Chondrocyte (in vitro differentiated cells): ENCODE measurements around the gene BSG. TPM values are rescaled to one million over a fixed set of nuclear protein-coding genes. Genes with fewer than 3 reads are reported as not detected.

Source experiments
- DNase-seq: peaks from one replicate; pipeline ENCODE4 v3.0.0; 2021; ENCODE audit warnings: mixed read lengths, low spot score
- H3K27ac Mint-ChIP-seq: one replicate; pipeline ENCODE4 v1.8.0; 2021; ENCODE audit warnings: mild to moderate bottlenecking, moderate library complexity, mixed read lengths; ENCODE audit not compliant: unreplicated experiment
- H3K27me3 Mint-ChIP-seq: 2 replicates; pipeline ENCODE4 v1.8.0; 2021; ENCODE audit warnings: low read depth, mixed read lengths
- H3K36me3 Mint-ChIP-seq: 2 replicates; pipeline ENCODE4 v1.8.0; 2021; ENCODE audit warnings: low read depth, mixed read lengths
- H3K4me1 Mint-ChIP-seq: 2 replicates; pipeline ENCODE4 v1.8.0; 2021; ENCODE audit warnings: low read depth, mild to moderate bottlenecking, mixed read lengths
- H3K4me3 Mint-ChIP-seq: one replicate; pipeline ENCODE4 v1.8.0; 2021; ENCODE audit warnings: mild to moderate bottlenecking, moderate library complexity, mixed read lengths; ENCODE audit not compliant: unreplicated experiment
- H3K9me3 Mint-ChIP-seq: 2 replicates; pipeline ENCODE4 v1.8.0; 2021; ENCODE audit warnings: low read depth, mixed read lengths
- total RNA-seq: library from RNA; stranded (reverse); gene quantifications from 3 replicates; pipeline ENCODE4 v1.2.1, GENCODE V29; 2021
- TF ChIP-seq, protein P1 (sequence below): fragments of 200-600 bp; sonication (generic); IDR thresholded peaks from 2 replicates; pipeline ENCODE4 v1.5.0; 2021; ENCODE audit warnings: antibody characterized with exemption, mild to moderate bottlenecking, moderate library complexity

The BSG gene
- total RNA-seq, 1 donor from 2014 or later, result 440 TPM

DNA sequence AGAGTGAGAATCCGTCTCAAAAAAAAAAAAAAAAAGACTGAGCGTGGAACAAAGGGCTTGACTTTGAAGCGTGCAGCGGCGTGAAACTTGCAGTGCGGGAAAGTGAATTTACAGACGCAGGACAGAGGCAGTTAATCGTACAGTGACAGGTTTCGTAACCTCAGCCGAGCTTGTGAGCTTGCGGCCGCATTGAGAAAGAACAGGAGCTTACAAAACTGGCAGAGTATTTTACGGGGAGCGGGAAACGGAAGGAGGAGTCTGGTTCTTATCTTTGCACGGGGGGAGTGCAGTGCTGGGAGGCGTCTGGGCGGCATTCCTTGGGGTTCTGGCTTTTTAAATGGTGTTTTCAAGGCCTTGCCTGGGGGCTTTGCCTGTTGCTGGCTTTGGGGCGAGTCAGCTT is 6.0 kb upstream of the BSG start:
- no peak overlapping the region for H3K4me3 Mint-ChIP-seq
- no peak for DNase-seq
- H3K36me3 Mint-ChIP-seq, result no peaks in the 10 kb centered on the region
- H3K9me3 Mint-ChIP-seq, result no peaks in the 10 kb centered on the region
- peaks cover 9% of the 10 kb centered on the region for H3K4me1 Mint-ChIP-seq
- H3K27ac Mint-ChIP-seq, result no peak overlapping the region
- H3K27me3 Mint-ChIP-seq, result no peaks in the 10 kb centered on the region
- TF ChIP-seq, protein P1, sequence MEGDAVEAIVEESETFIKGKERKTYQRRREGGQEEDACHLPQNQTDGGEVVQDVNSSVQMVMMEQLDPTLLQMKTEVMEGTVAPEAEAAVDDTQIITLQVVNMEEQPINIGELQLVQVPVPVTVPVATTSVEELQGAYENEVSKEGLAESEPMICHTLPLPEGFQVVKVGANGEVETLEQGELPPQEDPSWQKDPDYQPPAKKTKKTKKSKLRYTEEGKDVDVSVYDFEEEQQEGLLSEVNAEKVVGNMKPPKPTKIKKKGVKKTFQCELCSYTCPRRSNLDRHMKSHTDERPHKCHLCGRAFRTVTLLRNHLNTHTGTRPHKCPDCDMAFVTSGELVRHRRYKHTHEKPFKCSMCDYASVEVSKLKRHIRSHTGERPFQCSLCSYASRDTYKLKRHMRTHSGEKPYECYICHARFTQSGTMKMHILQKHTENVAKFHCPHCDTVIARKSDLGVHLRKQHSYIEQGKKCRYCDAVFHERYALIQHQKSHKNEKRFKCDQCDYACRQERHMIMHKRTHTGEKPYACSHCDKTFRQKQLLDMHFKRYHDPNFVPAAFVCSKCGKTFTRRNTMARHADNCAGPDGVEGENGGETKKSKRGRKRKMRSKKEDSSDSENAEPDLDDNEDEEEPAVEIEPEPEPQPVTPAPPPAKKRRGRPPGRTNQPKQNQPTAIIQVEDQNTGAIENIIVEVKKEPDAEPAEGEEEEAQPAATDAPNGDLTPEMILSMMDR, result no peak

DNA sequence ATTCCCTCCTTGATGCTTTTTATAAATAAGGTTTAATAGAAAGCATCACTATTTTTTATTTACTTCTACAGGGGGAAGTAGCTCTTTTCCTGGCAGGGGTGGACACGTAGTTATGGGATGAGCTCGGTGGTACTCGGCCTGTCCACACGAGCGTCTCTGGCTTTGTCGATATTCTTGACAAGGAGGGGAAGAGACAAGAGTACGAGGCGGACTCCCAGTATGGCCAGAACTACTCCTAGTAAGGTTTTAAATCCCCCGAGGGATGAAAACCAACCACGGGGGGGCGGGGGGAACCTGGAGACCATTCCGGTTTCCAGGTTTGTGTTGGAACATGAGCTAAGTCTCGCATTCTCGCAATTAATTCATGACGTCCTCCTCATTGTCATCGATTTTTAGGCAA is 5.6 kb upstream of the BSG start:
- H3K4me1 Mint-ChIP-seq, result peaks cover 13% of the 10 kb centered on the region
- no peaks in the 10 kb centered on the region for H3K9me3 Mint-ChIP-seq
- DNase-seq, result no peak
- H3K27me3 Mint-ChIP-seq, result no peaks in the 10 kb centered on the region
- TF ChIP-seq, protein P1, result no peak
- no peak overlapping the region for H3K4me3 Mint-ChIP-seq
- no peaks in the 10 kb centered on the region for H3K36me3 Mint-ChIP-seq
- H3K27ac Mint-ChIP-seq, result no peak overlapping the region

DNA sequence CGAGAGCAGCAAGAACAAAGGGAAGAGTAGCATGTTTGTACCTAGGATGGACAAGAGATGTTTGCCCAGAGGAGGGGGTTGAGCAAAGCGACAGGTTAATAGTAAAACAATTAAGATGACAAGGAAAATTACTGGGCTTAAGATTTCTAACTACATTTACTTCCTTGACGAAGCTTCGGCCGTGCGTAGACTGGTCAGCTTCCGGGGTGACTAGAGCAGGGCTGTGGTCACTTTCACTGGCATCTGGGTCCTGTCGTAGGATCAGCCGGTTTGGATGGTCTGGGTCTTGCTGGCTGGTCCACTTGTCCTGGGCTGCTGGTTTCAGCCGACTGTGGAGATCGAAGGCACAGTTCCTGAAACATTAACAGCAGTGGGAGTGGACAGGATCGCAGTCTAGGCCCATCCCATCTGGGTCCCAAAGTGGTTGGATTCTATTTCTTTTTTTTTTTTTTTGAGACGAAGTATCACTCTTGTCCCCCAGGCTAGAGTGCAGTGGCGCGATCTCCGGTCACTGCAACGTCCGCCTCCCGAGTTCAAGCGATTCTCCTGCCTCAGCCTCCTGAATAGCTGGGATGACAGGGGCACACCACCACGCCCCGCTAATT is 5.0 kb upstream of the BSG start:
- Mint-ChIP-seq H3K4me3 (no peak overlapping the region), H3K36me3 (no peaks in the 10 kb centered on the region)

DNA sequence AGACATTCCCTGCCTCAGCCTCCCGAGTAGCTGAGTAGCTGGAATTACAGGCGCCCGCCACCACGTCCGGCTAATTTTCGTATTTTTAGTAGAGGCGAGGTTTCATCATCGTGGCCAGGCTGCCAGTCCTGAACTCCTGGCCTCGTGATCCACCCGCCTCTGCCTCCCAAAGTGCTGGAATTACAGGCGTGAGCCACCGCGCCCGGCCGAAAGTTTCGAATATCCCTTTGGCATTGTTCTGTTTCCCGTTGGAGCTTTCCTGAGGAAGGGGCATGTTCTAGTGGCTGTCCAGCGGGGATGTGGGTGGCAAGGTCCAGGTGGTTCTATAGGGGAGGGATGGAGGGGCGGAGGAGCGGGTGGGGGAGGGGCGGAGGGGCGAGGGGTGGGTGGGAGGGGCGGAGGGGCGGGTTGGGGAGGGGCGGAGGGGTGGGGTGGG is 2.1 kb upstream of the BSG start:
- H3K4me3 Mint-ChIP-seq, result no peak overlapping the region
- no peaks in the 10 kb centered on the region for H3K27me3 Mint-ChIP-seq
- peaks cover 33% of the 10 kb centered on the region for H3K4me1 Mint-ChIP-seq
- peak; percentile 43 for DNase-seq
- no peak overlapping the region for H3K27ac Mint-ChIP-seq
- H3K9me3 Mint-ChIP-seq, result no peaks in the 10 kb centered on the region
- H3K36me3 Mint-ChIP-seq, result no peaks in the 10 kb centered on the region
- TF ChIP-seq, protein P1, result no peak

More for the DNA sequence above, 5.0 kb upstream of the BSG start:
- DNase-seq, result no peak
- H3K4me1 Mint-ChIP-seq, result peaks cover 13% of the 10 kb centered on the region
- H3K9me3 Mint-ChIP-seq, result no peaks in the 10 kb centered on the region
- H3K27me3 Mint-ChIP-seq, result no peaks in the 10 kb centered on the region
- TF ChIP-seq, protein P1, result no peak
- H3K27ac Mint-ChIP-seq, result no peak overlapping the region

DNA sequence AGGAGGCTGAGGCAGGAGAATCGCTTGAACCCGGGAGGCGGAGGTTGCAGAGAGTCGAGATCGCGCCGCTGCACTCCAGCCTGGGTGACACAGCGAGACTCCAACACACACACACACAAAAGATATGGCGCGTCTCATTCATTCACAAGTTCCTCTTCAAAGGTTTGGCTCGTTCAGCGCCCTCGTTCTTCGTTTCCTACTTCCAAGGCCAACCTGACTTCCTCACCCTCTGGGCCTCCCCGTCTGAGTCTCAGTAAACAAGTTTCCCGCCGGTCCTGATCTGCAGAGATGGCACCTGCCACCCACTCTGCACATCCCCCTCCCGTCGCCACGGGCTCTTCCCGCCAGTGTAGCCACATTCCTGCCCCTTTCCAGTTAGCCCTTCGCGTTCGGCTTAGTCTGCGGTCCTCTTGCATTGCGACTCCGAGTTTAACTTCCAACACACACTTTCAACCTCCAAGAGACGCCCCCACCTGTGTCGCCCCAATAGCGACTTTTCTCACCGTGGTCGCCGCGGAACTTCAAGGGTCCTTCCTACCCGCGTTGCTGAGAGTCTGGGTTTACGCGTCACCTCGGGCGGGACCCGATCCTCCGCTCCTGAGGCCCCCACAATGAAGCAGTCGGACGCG is 1.3 kb upstream of the BSG start:
- Mint-ChIP-seq H3K4me1 (peaks cover 40% of the 10 kb centered on the region), H3K4me3 (peak overlapping the region; percentile 90), H3K9me3 (no peaks in the 10 kb centered on the region), H3K27ac (peak overlapping the region; percentile 86), H3K36me3 (no peaks in the 10 kb centered on the region), H3K27me3 (no peaks in the 10 kb centered on the region)
- TF ChIP-seq, protein P1, result no peak
- DNase-seq, result peak; percentile 71
